HEK293T (cell line): ENCODE data around the gene CNDP1.

Experiments
- FOXA1 ChIP-seq: fragments of 450-650 bp; IDR thresholded peaks from 2 replicates; pipeline ENCODE4 v1.6.1; 2016; ENCODE audit warnings: mild to moderate bottlenecking
- SUZ12 ChIP-seq: fragments of 450-650 bp; IDR thresholded peaks from 2 replicates; pipeline ENCODE4 v1.6.1; 2016; ENCODE audit warnings: mild to moderate bottlenecking

DNA sequence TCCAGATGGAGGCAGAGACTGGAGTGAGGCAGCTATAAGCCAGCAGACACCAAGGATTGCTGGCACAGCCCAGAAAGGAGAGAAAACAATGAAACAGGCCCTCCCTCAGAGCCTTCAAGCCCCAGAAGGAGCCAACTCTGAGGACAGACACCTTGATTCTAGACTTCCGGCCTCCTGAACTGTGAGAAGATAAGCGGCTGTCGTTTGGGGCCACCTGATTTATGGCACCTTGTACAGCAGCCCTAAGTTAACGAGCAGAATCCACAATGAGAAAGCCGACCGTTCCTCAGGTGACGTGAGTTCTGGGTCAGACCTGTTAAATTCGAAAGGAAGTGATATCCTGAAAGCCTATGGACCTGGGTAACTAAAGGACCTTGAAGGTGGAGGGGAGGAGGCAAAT, 45.4 kb upstream of the CNDP1 start:
- TF ChIP-seq FOXA1 (no peak), SUZ12 (no peak)
